Smooth muscle cell (in vitro differentiated cells): ENCODE data around the gene ZIM2. TPM values are rescaled to one million over a fixed set of nuclear protein-coding genes. Genes with fewer than 3 reads are reported as not detected.

ENCODE experiments used
- DNase-seq: peaks from one replicate; lab custom pipeline; 2025; ENCODE audit not compliant: unreplicated experiment; lab: John Stamatoyannopoulos, UW
- H2AFZ ChIP-seq: fragments of 200-600 bp; sonication (generic); 2 replicates; pipeline ENCODE4 v1.6.0; 2016; ENCODE audit warnings: antibody characterized with exemption, low read depth, mild to moderate bottlenecking
- H3F3A ChIP-seq: fragments of 200-600 bp; sonication (generic); 2 replicates; pipeline ENCODE4 v1.6.0; 2017; ENCODE audit warnings: antibody characterized with exemption, low read depth
- H3K27ac ChIP-seq: fragments of 200-600 bp; sonication (generic); 2 replicates; pipeline ENCODE4 v1.5.1; 2016; ENCODE audit warnings: low read depth, mild to moderate bottlenecking
- H3K27me3 ChIP-seq: fragments of 200-600 bp; sonication (generic); 2 replicates; pipeline ENCODE4 v1.6.1; 2016; ENCODE audit warnings: low read depth, mild to moderate bottlenecking
- H3K36me3 ChIP-seq: fragments of 200-600 bp; sonication (generic); 2 replicates; pipeline ENCODE4 v1.5.1; 2016; ENCODE audit warnings: low read depth
- H3K4me1 ChIP-seq: fragments of 200-600 bp; sonication (generic); 2 replicates; pipeline ENCODE4 v1.5.1; 2016; ENCODE audit warnings: low read depth
- H3K4me2 ChIP-seq: fragments of 200-600 bp; sonication (generic); 2 replicates; pipeline ENCODE4 v1.6.0; 2016; ENCODE audit warnings: mild to moderate bottlenecking
- H3K4me3 ChIP-seq: fragments of 200-600 bp; sonication (generic); 2 replicates; pipeline ENCODE4 v1.5.1; 2016; ENCODE audit warnings: mild to moderate bottlenecking
- H3K79me2 ChIP-seq: fragments of 200-600 bp; sonication (generic); 2 replicates; pipeline ENCODE4 v1.6.0; 2016; ENCODE audit warnings: low read depth, mild to moderate bottlenecking
- H3K9ac ChIP-seq: fragments of 200-600 bp; sonication (generic); 2 replicates; pipeline ENCODE4 v1.6.0; 2016; ENCODE audit warnings: low read depth
- H3K9me3 ChIP-seq: fragments of 200-600 bp; sonication (generic); replicated peaks from 2 replicates; pipeline ENCODE4 v1.5.1; 2016; ENCODE audit warnings: low read depth
- H4K20me1 ChIP-seq: fragments of 200-600 bp; sonication (generic); 2 replicates; pipeline ENCODE4 v1.6.0; 2016; ENCODE audit warnings: low read depth
- CTCF ChIP-seq: fragments of 200-600 bp; sonication (generic); IDR thresholded peaks from 2 replicates; pipeline ENCODE4 v1.5.1; 2017; ENCODE audit warnings: borderline replicate concordance, mild to moderate bottlenecking, antibody characterized with exemption; ENCODE audit not compliant: insufficient read depth, poor library complexity, severe bottlenecking
- WGBS: methylation state at CpG from one replicate; pipeline ENCODE4 v1.1.7; 2016; ENCODE audit warnings: low lambda C conversion rate; 5-methylcytosine and 5-hydroxymethylcytosine counted together
- polyA plus RNA-seq: library from polyadenylated mRNA; unstranded; fragments of >200 nt; fragmentation: Nextera tagmentation; extraction: Ambion mirVana; gene quantifications from 2 replicates; pipeline ENCODE4 v1.2.1, GENCODE V29; 2016
- total RNA-seq: library from RNA; depleted of rRNA; stranded (reverse); fragments of >200 nt; gene quantifications from 2 replicates; pipeline ENCODE4 v1.2.3, GENCODE V29; 2014

ZIM2 gene
- total and polyA plus RNA-seq, 2 experiments from 2014 or later = not detected

DNA sequence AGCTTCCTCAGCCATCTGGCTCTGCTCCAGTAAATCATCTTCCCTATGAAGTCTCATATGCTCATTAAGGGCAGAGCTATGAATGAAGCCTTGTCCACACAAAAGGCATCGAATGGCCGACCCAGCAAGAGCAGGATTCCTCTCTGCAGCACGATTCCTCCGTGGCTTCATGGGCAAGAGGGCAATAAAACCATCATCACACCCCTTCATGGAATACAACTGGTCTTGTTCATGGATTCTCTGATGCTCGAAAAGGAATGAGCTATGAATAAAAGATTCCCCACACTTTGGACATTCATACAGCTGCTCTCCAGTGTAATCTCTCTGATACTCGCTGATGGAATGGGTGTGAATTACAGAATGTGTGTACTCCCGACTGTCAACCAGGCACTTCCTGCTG, 25.9 kb downstream of the ZIM2 start:
- TF ChIP-seq CTCF = no peak
- Histone ChIP-seq H3K79me2 (no peaks in the 10 kb centered on the region), H2AFZ (no peak overlapping the region), H3F3A (no peaks in the 10 kb centered on the region), H3K4me1 (no peaks in the 10 kb centered on the region), H3K36me3 (no peaks in the 10 kb centered on the region), H3K27ac (no peak overlapping the region), H3K4me3 (no peak overlapping the region), H3K4me2 (no peak overlapping the region), H3K9ac (no peak overlapping the region), H4K20me1 (no peaks in the 10 kb centered on the region), H3K9me3 (peaks cover 7% of the 10 kb centered on the region), H3K27me3 (no peaks in the 10 kb centered on the region)
- no peak for DNase-seq
- WGBS = 60% methylated on average over 7 of the region's 7 CpGs

DNA sequence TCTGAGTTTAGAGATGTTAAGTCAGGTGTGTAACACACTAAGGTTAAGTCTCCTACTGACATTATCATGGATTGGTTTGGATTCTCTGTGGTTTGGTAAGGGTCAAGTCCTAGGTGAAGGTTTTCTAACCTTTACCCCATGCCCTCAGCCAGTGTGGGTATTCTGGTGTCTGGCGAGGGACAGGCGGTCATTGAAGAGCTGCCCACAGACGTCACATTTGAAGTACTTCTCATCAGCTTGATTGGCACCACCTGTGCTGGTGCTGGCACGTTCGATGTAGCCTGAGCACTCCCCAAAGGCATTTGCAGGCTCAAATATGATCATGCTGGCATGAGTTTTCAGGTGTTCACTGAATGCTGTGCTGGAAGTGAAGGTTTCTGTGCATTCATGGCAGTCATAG, 27.0 kb downstream of the ZIM2 start:
- Histone ChIP-seq H3K36me3 (no peaks in the 10 kb centered on the region), H3K4me2 (no peak overlapping the region), H3K9ac (no peak overlapping the region), H3K27ac (no peak overlapping the region), H3F3A (no peaks in the 10 kb centered on the region), H3K4me3 (no peak overlapping the region), H4K20me1 (no peaks in the 10 kb centered on the region), H2AFZ (no peak overlapping the region), H3K27me3 (no peaks in the 10 kb centered on the region), H3K79me2 (no peaks in the 10 kb centered on the region), H3K4me1 (no peaks in the 10 kb centered on the region), H3K9me3 (peaks cover 7% of the 10 kb centered on the region)
- TF ChIP-seq CTCF = no peak
- no peak for DNase-seq
- 69% methylated on average over 5 of the region's 5 CpGs for WGBS

DNA sequence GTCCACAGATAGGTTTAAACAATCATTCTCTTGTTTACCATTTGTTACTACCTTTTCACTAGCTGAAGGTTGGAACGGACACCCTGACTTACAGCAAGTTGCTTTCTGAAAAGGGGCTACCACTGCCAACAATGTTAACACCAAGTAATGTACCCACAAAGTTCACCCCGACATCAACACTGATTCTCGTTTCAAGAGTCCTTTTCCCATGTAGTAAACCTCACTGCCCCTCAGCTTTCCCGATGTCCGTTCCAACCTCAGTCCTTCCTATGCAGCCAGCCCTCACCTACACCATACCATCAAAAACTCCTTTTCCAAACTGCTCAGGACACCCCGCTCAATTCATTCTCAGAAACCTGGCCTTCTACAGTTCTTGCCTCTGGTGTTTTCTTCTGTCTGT, 29.0 kb downstream of the ZIM2 start:
- Histone ChIP-seq H3K36me3 (no peaks in the 10 kb centered on the region), H3K27me3 (no peaks in the 10 kb centered on the region), H3F3A (no peaks in the 10 kb centered on the region), H2AFZ (no peak overlapping the region), H3K79me2 (no peaks in the 10 kb centered on the region), H3K4me3 (no peak overlapping the region), H3K27ac (no peak overlapping the region), H4K20me1 (no peaks in the 10 kb centered on the region), H3K4me2 (no peak overlapping the region), H3K9ac (no peak overlapping the region), H3K4me1 (no peaks in the 10 kb centered on the region), H3K9me3 (peaks cover 7% of the 10 kb centered on the region)
- DNase-seq = no peak
- 76% methylated on average over 6 of the region's 6 CpGs for WGBS
- TF ChIP-seq CTCF = no peak

GRCh38 chr19:56810260-56810659, 30.3 kb downstream of the ZIM2 start:
- H3K9ac ChIP-seq = no peak overlapping the region
- H2AFZ ChIP-seq = no peak overlapping the region
- H3F3A ChIP-seq = no peaks in the 10 kb centered on the region
- no peak overlapping the region for H3K4me3 ChIP-seq
- H3K36me3 ChIP-seq = no peaks in the 10 kb centered on the region
- no peak for TF ChIP-seq CTCF
- WGBS = 76% methylated on average over 1 of the region's 1 CpG
- H3K27ac ChIP-seq = no peak overlapping the region
- H3K4me1 ChIP-seq = no peaks in the 10 kb centered on the region
- H3K4me2 ChIP-seq = no peak overlapping the region
- DNase-seq = no peak
- H3K79me2 ChIP-seq = no peaks in the 10 kb centered on the region
- H3K27me3 ChIP-seq = no peaks in the 10 kb centered on the region
- peaks cover 10% of the 10 kb centered on the region for H3K9me3 ChIP-seq
- no peaks in the 10 kb centered on the region for H4K20me1 ChIP-seq
